ENCODE data around the gene PTPRD. TPM values are rescaled to one million over a fixed set of nuclear protein-coding genes. Genes with fewer than 3 reads are reported as not detected.

Gene PTPRD
- total RNA-seq, 1 experiment from 2014 or later: not detected

DNA sequence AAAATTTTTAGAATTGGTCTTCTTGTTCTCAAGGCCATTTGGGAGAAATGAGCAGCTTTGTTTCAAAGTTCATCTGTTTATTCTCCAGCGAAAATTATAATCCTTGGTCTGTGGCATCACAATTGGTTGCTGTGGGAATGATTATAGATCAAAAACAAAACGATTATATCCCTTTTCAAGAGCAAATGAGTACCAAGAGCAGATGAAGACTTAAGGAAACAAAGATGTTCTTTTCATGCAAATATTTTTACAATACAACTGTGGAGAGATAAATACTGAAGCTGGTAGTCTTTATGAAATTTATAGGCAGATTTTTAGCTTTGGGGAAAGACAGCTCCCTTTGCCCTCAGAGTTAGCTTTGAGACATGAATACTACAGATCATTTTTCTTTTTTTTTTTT is 2192.4 kb downstream of the PTPRD start:
- intact Hi-C loops (cut with micrococcal nuclease): no loop called here
- ChIA-PET CTCF (interaction anchor here (0.6 to 1.3 kb wide), 2 partner anchors 22 to 101 kb away, joined by 4 read pairs; no protein-coding TSS in a partner anchor), POLR2A (no interaction called here)
- Mint-ChIP-seq H3K27ac (ENCODE audit: low read depth, unreplicated experiment) (no peak overlapping the region), H3K9me3 (ENCODE audit: unreplicated experiment) (peaks cover 7% of the 10 kb centered on the region), H3K27me3 (ENCODE audit: insufficient read depth, unreplicated experiment) (no peaks in the 10 kb centered on the region), H3K4me1 (ENCODE audit: insufficient read depth, unreplicated experiment) (no peaks in the 10 kb centered on the region), H3K36me3 (ENCODE audit: insufficient read depth, unreplicated experiment) (no peaks in the 10 kb centered on the region), H3K4me3 (ENCODE audit: unreplicated experiment) (no peak overlapping the region)
- TF ChIP-seq, protein P1, sequence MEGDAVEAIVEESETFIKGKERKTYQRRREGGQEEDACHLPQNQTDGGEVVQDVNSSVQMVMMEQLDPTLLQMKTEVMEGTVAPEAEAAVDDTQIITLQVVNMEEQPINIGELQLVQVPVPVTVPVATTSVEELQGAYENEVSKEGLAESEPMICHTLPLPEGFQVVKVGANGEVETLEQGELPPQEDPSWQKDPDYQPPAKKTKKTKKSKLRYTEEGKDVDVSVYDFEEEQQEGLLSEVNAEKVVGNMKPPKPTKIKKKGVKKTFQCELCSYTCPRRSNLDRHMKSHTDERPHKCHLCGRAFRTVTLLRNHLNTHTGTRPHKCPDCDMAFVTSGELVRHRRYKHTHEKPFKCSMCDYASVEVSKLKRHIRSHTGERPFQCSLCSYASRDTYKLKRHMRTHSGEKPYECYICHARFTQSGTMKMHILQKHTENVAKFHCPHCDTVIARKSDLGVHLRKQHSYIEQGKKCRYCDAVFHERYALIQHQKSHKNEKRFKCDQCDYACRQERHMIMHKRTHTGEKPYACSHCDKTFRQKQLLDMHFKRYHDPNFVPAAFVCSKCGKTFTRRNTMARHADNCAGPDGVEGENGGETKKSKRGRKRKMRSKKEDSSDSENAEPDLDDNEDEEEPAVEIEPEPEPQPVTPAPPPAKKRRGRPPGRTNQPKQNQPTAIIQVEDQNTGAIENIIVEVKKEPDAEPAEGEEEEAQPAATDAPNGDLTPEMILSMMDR (IDR thresholded peaks at IDR 0.05; ENCODE audit: unreplicated experiment): no peak
- no peak for DNase-seq (ENCODE audit: unreplicated experiment)
- no TSS peak for BruUV-seq (replicated peaks)

GRCh38 chr9:8419596-8420275 is 2193.1 kb downstream of the PTPRD start:
- Mint-ChIP-seq H3K36me3 (ENCODE audit: insufficient read depth, unreplicated experiment) (no peaks in the 10 kb centered on the region), H3K27ac (ENCODE audit: low read depth, unreplicated experiment) (no peak overlapping the region), H3K4me3 (ENCODE audit: unreplicated experiment) (no peak overlapping the region), H3K4me1 (ENCODE audit: insufficient read depth, unreplicated experiment) (no peaks in the 10 kb centered on the region), H3K27me3 (ENCODE audit: insufficient read depth, unreplicated experiment) (no peaks in the 10 kb centered on the region), H3K9me3 (ENCODE audit: unreplicated experiment) (peaks cover 7% of the 10 kb centered on the region)
- no peak for DNase-seq (ENCODE audit: unreplicated experiment)
- intact Hi-C loops (cut with micrococcal nuclease): no loop called here
- ChIA-PET POLR2A (no interaction called here), CTCF (interaction anchor here (0.6 to 1.3 kb wide), 2 partner anchors 22 to 876 kb away, joined by 4 to 5 read pairs; no protein-coding TSS in a partner anchor)
- no TSS peak for BruUV-seq (replicated peaks)
- TF ChIP-seq, protein P1 (IDR thresholded peaks at IDR 0.05; ENCODE audit: unreplicated experiment): no peak

GRCh38 chr9:8417341-8417740 is 2195.5 kb downstream of the PTPRD start:
- peaks cover 7% of the 10 kb centered on the region for H3K9me3 Mint-ChIP-seq (ENCODE audit: unreplicated experiment)
- ChIA-PET POLR2A (no interaction called here), CTCF (interaction anchor here (0.7 kb wide), 1 partner anchor 18 kb away, joined by 3 read pairs; no protein-coding TSS in a partner anchor)
- no TSS peak for BruUV-seq (replicated peaks)
- intact Hi-C loops (cut with micrococcal nuclease): no loop called here
- H3K4me3 Mint-ChIP-seq (ENCODE audit: unreplicated experiment): no peak overlapping the region
- DNase-seq (ENCODE audit: unreplicated experiment): no peak
- no peaks in the 10 kb centered on the region for H3K4me1 Mint-ChIP-seq (ENCODE audit: insufficient read depth, unreplicated experiment)
- H3K27me3 Mint-ChIP-seq (ENCODE audit: insufficient read depth, unreplicated experiment): no peaks in the 10 kb centered on the region
- TF ChIP-seq, protein P1 (IDR thresholded peaks at IDR 0.05; ENCODE audit: unreplicated experiment): no peak
- no peaks in the 10 kb centered on the region for H3K36me3 Mint-ChIP-seq (ENCODE audit: insufficient read depth, unreplicated experiment)
- no peak overlapping the region for H3K27ac Mint-ChIP-seq (ENCODE audit: low read depth, unreplicated experiment)

GRCh38 chr9:8412327-8412726 is 2200.5 kb downstream of the PTPRD start:
- ChIA-PET POLR2A (no interaction called here), CTCF (interaction anchor here (0.9 kb wide), 1 partner anchor 9 kb away, joined by 3 read pairs; no protein-coding TSS in a partner anchor)
- Mint-ChIP-seq H3K27me3 (ENCODE audit: insufficient read depth, unreplicated experiment) (no peaks in the 10 kb centered on the region), H3K4me3 (ENCODE audit: unreplicated experiment) (no peak overlapping the region), H3K27ac (ENCODE audit: low read depth, unreplicated experiment) (no peak overlapping the region), H3K36me3 (ENCODE audit: insufficient read depth, unreplicated experiment) (no peaks in the 10 kb centered on the region), H3K9me3 (ENCODE audit: unreplicated experiment) (no peaks in the 10 kb centered on the region), H3K4me1 (ENCODE audit: insufficient read depth, unreplicated experiment) (no peaks in the 10 kb centered on the region)
- TF ChIP-seq, protein P1 (IDR thresholded peaks at IDR 0.05; ENCODE audit: unreplicated experiment): no peak
- BruUV-seq (replicated peaks): no TSS peak
- DNase-seq (ENCODE audit: unreplicated experiment): no peak
- intact Hi-C loops (cut with micrococcal nuclease): no loop called here
